NCI-H1048 (cell line): ENCODE results near the gene EDARADD.
A peak's percentile ranks its signal among the peaks of the same experiment; 100 is the strongest.

Experiments
- DNase-seq: peaks from one replicate; lab custom pipeline; 2025; lab: John Stamatoyannopoulos, UW

The EDARADD gene

DNA sequence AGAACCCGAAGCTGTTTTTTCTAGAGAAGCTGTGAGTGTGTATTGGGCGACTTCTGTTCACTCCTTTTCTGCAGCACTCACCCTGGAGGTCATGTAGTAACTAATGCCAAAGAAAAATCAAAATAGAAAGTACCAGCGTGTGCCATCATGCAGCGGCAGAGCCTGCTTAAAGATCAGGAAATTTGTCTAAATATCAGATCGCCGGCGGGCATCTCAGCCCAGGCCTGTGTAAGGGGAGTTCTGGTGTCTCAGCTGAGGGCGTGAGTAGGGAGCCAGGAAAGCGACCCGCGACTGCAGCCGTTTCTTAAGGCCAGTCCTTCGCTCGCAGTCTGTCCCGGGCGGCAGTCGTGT is 768 bp downstream of the EDARADD start:
- no peak for DNase-seq

DNA sequence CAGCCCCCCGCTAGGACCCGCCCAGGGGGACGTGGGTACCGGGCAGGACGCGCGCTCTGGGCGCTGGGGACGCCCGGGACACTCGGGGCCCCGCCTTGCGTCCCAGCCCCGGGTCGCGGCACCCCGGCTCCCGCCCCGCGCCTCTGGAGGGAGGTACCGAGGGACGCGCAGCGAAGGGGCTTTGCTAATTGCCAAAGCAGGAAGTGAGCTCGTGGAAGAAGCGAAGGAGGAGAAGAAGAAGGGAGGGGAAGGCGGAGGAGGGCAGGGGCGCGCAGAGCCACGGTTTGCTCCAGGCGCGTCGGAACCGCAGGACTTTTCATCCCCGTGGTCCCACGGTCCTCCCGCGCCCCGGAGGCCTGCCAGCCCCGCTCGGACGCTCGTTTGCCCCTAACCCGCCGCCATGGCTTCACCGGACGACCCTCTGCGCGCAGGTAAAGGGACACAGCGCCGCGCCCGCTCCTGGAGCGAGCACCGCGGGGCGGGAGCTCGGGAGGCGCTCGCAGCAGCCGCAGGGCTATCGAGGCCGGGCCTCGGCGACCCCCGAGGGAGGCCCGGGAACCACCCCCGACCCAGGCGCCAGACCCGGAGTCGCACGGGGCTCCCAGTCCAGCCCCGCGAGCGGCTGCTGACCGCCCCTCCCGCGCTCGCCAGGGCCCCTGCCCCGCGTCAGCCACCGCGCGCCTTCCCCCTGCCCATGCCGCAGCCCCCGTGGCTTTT is 1.3 kb downstream of the EDARADD start:
- DNase-seq: peak; percentile 59

DNA sequence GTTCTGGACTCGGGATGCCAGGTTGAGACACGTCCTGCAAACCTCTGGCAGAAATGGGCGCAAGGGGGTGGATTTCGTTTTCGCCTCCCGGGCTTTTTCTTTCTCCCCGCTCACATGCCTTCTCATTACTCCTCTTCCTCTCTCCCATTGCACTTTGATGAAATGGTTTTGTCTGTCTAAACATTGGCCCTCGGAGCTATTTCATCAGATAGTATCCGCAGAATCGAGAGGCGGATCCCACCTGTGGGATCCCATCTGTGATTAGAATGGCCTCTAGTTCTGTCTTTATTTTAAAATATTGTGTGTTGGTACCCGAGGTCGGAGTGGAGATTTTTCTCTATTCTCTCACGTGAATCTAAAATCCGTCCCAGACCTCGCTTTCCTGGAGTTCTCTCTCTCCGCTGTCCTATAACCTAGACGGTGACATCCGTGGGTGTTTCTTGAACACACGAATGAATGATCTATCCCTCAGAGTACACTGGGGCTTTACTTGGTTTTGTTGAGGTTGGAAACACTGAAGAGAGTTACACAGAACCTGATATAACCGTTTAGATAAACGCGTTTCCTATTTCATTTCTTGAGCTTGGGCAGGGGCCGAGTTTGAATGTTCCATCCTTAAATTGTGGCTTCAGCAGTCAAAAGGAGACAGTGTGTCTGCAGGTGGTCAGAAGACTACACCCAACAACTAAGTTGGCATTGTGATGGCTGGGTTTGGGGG is 2.0 kb downstream of the EDARADD start:
- no peak for DNase-seq

DNA sequence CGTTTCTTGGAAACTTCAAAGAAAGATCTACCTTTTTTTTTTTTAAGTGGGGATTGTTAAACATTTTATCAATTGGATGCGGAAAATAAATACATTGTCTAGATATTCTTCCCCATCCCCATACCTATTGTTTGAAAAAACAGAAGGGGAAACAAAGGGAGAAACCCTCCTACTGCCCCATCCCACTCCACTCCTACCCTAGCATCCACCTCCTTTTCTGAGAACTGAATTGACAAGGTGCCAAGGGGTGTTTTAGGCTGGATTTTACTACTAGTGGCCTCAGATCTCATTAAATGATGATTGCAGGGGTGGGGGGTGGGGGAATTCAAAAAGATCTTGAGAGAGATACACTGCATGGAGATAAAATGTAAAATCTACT is 2.6 kb downstream of the EDARADD start:
- no peak for DNase-seq

DNA sequence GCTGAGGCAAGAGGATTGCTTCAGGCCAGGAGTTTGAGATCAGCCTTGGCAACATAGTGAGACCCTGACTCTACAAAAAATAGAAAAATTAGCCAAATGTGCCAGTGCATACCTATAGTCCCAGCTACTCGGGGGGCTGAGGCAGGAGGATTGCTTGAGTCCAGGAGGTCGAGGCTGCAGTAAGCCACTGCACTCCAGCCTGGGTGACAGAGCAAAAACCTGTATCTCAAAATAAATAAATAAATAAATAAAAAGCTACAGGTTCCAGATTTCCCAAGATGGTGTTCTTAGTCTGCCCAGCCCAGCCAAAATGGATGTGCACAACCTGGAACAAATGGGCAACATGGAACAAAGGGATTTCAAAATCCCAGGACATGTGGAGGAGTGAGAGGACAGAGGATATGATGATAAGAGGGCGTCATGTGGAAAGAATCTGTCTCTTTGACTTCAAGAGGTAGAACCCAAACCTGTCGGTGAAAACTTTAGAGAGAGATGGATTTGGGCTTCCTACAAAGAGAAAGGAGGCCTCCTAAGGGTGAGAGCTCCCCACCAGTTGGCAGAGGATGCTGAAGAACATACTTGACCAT is 3.2 kb downstream of the EDARADD start:
- no peak for DNase-seq

DNA sequence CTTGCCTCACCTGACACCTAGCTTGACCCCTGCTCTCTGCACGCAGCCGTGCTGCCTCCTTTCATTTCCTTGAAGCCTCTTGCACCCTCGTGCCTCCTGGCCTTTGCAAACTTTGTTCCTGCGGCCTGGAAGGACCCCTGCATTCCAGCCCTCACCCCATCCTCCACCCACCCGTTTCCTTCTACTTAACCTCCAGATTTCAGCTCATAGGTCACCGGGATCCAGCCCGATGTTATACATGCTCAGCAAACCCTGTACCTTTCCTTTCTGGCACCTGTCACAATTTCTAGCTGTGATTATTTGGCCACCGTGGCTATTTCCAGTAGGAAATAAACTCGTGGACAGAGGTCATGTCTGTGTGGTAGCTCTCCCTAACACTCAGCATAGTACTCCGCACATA is 4.5 kb downstream of the EDARADD start:
- no peak for DNase-seq

DNA sequence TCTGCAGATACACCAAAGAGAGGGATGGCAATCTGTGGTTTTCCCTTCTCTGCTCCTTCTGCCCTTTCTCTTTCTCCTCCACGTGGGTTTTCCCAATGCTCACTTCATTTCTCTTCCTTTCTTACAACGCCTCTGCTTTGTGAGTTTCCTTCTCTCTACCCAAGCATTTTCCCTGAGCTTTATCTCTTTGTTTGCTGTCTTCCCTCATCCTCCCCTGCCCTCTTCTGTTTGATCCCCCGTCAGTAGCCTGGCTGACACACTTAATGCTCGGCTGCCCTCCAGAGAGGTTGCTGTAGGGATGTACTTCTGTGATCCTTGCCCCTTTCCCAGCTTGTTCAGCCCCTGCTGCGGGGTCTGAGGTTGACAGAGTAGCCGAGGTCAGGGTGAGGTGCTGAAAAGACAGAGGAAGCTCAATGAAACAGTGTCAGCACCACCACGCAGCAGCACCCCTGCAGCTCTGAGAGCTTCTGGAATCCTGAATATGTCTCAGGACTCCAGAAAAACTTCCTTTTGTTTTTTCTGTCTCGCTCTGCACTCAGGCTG is 6.0 kb downstream of the EDARADD start:
- DNase-seq: no peak

DNA sequence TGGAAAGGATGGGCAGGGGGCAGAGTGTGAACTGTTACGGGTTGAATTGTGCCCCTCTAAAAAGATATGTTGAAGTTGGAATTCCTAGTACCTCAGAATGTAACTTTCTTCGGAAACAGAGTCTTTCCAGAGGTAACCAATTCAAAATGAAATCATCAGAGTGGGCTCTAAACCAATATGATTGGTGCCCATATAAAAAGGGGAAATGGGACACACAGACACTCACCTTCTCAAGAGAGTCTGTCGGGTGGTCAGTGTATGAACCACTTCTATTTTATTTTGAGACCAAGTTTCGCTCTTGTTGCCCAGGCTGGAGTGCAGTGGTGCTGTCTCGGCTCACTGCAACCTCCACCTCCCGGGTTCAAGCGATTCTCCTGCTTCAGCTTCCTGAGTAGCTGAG is 7.6 kb downstream of the EDARADD start:
- DNase-seq: no peak

DNA sequence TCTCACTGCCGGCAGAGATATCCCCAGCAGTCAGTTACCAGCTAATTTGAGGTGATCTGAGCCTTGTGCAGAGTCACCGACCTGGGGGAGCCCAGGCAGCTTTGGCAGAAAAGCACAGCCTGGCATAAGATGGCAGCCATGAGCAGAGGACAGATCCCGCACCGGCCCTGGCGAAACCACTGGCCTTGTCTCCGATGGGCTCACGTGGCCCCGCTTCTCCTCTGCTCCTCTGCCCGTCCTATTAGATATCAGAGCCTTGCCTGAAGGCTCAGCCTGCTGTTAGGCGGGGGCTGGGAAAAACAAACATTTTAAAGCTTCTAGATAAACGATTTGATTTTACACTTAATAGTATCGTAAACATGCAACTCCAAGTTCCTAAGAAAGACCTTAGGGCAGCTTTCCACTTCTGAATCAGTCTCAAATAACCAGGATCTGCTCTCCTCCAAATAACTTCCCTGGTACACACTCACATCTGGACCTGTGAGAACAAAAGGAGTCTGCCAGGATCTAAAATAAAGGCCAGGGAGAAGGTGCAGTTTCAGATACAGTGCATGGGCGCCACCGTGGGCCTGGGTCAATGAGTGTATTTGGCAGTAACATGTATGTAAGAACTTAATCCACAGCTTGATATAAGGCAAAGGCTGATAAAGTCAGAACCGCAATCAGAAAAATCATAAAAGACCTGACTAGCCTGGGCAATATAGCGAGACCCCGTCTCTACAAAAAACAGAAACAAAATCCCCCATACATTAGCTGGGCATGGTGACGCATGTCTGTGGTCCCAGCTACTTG is 10.0 kb downstream of the EDARADD start:
- no peak for DNase-seq

DNA sequence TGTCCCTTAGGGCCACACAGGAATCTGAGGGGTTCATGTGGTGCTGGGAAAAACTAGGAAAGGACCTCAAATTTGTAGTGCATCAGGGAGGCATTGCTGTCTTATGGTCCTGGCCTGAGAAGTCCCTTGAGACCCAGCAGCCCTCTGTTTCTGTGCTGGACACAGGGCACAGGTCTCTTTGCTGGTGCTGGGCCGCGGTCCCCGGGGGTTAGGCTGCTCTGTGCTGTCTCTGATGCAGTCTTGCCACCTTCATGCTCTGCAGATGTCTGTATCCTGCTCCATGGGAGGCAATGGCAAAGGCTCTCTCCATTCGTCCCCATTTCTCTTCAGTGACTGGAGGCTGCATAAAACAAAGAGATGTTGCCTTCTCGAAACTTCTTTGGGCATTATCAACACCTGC is 13.0 kb downstream of the EDARADD start:
- DNase-seq: no peak

DNA sequence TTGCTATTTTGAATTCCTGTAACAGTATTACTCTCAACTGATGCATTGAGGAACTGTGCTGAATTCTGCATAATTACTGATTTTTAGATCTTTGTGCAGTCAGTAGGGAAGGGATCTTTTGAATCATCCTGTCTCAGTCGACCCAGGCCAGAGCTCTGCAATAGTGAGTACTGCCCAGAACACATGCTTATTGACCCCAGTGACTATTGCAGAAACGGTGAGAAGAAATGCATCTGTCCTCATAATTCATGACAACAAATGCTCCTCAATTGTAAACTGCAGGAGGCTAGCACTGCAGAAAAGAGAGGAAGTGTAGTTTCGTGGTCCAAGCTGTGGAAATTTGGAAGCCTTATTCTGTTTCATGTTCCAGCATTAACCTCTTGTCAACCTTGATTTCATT is 19.6 kb downstream of the EDARADD start:
- no peak for DNase-seq

DNA sequence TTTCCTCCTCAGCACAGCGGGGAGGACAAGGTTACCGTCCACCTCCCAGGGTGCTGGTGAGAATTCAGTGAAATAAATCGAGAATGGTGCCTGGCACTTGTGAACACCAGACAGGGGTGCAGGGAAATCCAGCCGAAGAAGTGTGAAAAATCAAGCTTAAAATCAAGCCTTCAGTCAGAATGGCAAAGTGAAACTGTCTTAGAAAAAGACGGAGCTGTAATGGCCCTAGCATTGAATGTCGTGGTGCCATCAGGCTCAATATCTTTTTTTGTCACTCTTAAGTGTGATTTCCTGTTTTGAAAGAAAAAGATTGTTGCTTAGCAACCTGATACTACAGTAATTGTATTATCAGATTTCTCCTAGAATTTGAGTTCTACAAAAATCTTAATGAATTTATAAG is 22.1 kb downstream of the EDARADD start:
- no peak for DNase-seq

DNA sequence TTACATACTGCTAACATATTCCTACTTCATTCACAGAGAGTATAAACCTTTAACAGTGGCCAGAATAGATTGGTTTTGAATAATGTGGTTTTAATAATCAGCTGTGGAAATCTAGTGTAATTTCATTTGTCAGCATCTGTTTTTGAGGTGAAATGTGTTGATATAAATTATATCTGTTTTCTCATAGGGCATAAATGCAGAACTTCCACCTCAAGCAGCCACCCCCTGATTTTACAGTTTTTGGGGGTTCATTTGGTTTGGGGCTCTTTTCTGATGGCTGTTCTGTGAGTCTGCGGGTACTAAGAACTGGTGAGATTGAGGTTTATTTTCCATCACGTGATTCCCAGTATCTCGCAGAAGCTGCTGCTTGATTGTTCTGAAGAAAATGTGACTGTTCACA is 23.2 kb downstream of the EDARADD start:
- DNase-seq: no peak

DNA sequence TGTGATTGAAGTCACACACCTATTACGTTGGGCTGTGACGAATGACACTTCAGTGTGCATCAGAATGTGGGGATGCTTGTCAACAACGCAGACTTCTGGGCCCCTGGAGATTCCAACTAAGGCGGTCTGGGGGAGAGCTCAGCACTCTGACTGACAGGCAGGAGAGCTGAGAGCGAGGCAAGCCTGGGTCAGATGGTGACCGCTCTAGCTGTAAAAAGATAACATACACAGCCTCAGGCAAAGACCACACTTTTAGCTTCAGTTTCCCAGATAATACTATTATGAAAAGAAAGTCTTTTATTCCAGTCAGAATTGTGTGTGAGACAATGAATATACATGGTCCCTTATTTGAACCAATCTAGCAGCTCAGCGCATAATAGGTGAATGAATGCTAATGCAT is 25.4 kb downstream of the EDARADD start:
- DNase-seq: no peak

DNA sequence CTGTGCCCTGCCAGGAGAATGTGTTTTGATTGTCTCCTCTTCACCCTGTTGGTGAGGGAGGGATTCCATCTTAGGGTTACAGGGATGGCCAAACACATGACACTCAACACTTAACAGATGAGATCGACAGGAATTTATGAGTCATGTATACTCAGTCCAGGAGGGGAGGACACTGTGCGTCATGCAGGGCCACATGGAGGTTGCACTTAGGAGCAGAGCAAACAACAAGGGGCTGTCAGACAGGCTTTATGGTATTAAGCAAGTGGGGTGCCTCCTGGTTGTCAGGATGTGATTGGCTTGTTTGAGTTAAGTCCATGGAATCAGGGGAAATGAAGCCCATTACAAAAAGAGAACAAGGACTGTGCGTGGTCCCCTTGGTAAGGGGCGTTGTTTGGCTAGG is 26.9 kb downstream of the EDARADD start:
- no peak for DNase-seq

DNA sequence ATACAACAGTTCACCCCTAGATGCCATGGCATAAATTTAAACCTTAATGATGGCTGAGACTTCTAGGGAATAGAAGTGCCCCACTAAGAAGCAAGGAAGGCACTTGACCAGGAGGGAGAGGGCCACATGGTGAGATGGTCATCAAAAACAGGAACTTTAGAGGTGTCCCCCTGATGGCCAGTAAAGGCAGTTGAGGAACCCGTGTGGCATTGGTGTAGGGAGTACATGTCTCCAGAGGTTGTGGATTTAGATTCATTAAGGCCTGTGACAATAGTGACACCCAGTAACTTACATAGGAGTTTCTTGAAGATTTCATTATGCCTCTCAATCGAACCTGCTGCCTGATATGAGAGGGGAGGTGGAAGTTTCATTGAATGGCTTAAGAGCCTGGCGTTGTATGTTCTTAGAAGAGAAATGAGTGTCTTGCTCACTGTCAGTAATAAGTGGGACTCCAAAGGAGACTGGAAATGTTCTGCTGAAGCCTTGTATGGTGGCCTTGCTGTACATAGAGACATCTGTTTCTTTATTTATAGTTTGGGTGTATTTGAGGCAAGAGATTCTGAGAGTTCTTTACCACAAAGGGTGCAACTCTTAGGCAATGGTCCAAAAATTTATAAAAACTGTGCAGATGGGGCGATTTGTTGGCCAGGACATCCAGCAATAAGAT is 27.9 kb downstream of the EDARADD start:
- DNase-seq: no peak

DNA sequence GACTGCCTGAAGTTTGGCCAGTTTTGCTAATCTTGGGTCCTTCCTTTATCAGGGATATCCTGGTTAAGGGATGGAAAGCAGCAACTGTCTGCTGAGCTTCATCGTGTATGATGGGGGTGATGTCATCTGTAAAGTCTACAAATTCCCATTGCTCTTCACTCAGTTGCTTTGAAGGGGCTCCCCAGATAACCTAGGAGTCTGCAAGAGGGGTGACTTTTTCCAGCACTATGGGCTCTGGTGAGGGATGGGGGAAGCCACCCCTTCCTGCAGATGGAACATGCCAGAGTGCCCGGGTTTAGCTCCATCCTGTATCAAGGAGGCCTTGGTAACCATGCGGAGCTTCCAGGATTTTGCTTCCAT is 28.4 kb downstream of the EDARADD start:
- no peak for DNase-seq

DNA sequence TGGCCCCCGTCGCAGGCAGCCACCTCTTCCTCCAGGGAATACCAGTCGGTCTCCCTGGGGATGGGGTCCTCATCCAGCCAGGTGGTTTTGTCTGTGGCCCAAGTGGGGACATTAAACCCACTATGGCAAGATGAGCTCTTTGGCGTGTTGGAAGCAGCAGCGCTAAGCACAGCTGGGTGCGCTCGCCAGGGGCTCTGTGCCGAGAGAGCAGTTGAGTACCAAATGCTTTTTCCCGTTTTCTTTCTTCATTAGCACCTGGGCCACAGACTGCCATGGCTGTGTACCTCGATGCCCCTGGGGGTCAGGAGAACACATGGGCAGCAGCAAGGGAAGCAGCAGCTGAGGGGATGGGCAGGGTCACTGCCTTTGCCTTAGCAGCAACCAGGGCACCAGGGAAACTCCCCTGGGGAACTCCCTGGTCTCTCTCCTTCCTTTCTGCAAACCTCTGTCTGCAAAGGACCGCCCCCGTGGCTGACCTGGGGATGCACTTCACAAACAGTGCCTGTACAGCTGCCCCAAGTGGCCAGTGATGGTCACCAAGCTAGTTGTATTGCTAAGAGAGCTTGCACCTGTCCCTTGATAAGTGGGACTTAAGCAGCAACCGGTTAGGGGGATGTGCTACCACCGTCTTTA is 31.1 kb downstream of the EDARADD start:
- DNase-seq: no peak

DNA sequence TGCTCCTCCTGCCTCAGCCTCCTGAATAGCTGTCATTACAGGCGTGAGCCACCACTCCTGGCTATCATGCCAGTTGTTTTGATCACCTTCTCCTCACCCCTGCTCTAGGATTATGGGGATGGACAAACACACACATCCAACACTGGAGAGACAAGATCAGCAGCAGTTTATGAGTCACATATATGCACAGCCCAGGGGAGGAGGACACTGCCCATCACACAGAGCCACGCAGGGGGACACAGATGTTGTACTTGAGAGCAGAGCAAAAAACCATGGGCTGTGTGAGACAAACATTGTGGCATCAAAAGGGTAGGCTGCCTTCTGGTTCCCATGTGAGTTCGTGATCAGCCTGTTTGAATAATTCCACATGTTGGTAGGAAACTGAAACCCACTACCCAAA is 32.1 kb downstream of the EDARADD start:
- DNase-seq: no peak

DNA sequence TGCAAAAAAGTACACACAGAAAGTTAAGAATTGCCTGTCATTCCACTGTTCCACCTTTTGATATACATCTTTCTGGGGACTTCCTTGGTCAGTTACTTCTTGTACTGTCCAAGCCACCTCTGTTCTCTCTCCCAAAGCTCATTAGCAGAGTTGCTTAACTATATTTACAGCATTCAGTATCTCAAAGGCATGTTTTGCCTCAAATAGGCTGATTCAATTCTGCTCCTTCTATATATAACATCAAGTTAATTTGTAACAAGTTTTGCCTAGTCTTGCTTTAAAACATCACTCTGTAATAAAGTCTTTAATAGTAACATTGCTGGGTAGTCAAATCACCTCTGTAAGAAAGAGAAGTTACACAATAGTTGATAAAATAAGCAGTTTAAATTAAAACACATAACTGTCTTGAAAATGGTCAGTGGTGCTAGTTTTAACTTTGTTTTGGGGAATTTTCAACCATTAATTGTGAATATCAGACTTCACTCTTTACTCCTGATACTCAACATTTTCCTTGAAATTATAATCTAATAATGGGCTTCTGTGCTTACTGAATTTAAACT is 35.7 kb downstream of the EDARADD start:
- DNase-seq: no peak

DNA sequence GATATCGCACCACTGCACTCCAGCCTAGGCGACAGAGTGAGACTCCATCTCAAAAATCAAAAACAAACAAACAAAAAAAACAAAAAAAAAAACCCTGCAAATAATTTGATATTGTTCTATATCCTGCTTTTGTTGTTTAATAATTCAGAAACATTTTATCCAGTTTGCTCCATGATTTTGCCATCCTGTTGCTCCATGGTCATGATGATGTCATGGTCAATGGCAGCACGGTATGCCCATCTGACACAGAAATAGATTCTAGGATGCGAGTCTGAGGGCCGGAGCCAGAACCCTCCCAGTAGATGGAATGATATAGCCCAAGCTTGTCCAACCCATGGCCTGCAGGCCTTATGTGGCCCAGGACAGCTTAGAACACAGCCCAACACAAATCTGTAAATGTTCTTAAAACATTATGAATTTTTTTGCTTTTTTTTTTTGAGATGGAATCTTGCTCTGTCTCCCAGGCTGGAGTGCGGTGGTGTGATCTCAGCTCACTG is 39.8 kb downstream of the EDARADD start:
- no peak for DNase-seq
